Lower lobe of right lung (tissue), 2 donors: ENCODE measurements around the gene SETD5. TPM values are rescaled to one million over a fixed set of nuclear protein-coding genes. Genes with fewer than 3 reads are reported as not detected.

Experiments used
- ATAC-seq, 2 donors: fragments of 200-7000 bp; cut with Tn5 transposase; one replicate each; pipeline ENCODE4 v1.9.1; 2020 to 2022; ENCODE audit warnings: mild to moderate bottlenecking in 2 of 2, moderate library complexity in 2 of 2
- DNase-seq: peaks from one replicate; pipeline ENCODE4 v3.0.0-alpha.2; 2020
- H3K27ac ChIP-seq: fragments of 200-600 bp; one replicate; pipeline ENCODE4 v1.8.0; 2022
- H3K27me3 ChIP-seq: fragments of 200-600 bp; one replicate; pipeline ENCODE4 v1.8.0; 2022; ENCODE audit warnings: low read depth
- H3K36me3 ChIP-seq: fragments of 200-600 bp; one replicate; pipeline ENCODE4 v1.8.0; 2022; ENCODE audit warnings: mild to moderate bottlenecking
- H3K4me1 ChIP-seq: fragments of 200-600 bp; one replicate; pipeline ENCODE4 v1.8.0; 2022
- H3K4me3 ChIP-seq: fragments of 200-600 bp; one replicate; pipeline ENCODE4 v1.8.0; 2022; ENCODE audit warnings: mild to moderate bottlenecking
- H3K9me3 ChIP-seq: fragments of 200-600 bp; one replicate; pipeline ENCODE4 v1.8.0; 2022
- CTCF ChIP-seq: fragments of 200-600 bp; IDR thresholded peaks from one replicate; pipeline ENCODE4 v1.8.0; 2022; ENCODE audit warnings: antibody characterized with exemption, mild to moderate bottlenecking
- intact Hi-C: fragments of 100-400 bp; cut with DNase I; formaldehyde crosslinking; loops from one replicate; pipeline ENCODE4 v1.11.0; 2022
- total RNA-seq: library from RNA; stranded (reverse); fragmentation: NEBNext Ultra II Directional; extraction: Animal tissue kit (Norgen Biotek cat#: 25700); gene quantifications from one replicate; pipeline ENCODE4 v1.2.1, GENCODE V29; 2021
- donor health status: DM: no; HTN: yes; CAD: no; lungs with severe emphysema.

Gene SETD5
- total RNA-seq, 1 donor from 2014 or later: 116 TPM

- TF ChIP-seq CTCF: no peak
- Histone ChIP-seq H3K36me3 (peaks cover 22% of the 10 kb centered on the region), H3K27me3 (no peaks in the 10 kb centered on the region), H3K27ac (peak overlapping the region; percentile 98), H3K9me3 (no peaks in the 10 kb centered on the region), H3K4me3 (peak overlapping the region; percentile 89), H3K4me1 (peaks cover 70% of the 10 kb centered on the region)
- ATAC-seq (no peak), DNase-seq (peak; percentile 56)
- intact Hi-C loops: no loop called here
Observed at GRCh38 chr3:9397906-9398699, 688 bp downstream of the SETD5 start.

GRCh38 chr3:9398700-9399336 is 1.4 kb downstream of the SETD5 start:
- Histone ChIP-seq H3K4me1 (peaks cover 70% of the 10 kb centered on the region), H3K27me3 (no peaks in the 10 kb centered on the region), H3K4me3 (peak overlapping the region; percentile 89), H3K9me3 (no peaks in the 10 kb centered on the region), H3K36me3 (peaks cover 15% of the 10 kb centered on the region), H3K27ac (peak overlapping the region; percentile 98)
- intact Hi-C loops: no loop called here
- no peak for TF ChIP-seq CTCF
- DNase-seq: no peak
- no peak for ATAC-seq

- intact Hi-C loops: no loop called here
- Histone ChIP-seq H3K4me1 (peaks cover 70% of the 10 kb centered on the region), H3K36me3 (peaks cover 10% of the 10 kb centered on the region), H3K9me3 (no peaks in the 10 kb centered on the region), H3K27ac (peak overlapping the region; percentile 98), H3K4me3 (peak overlapping the region; percentile 89), H3K27me3 (no peaks in the 10 kb centered on the region)
- TF ChIP-seq CTCF: no peak
- DNase-seq (no peak), ATAC-seq (no peak)
Observed at GRCh38 chr3:9399337-9399703, 1.9 kb downstream of the SETD5 start.

GRCh38 chr3:9399746-9400145 is 2.3 kb downstream of the SETD5 start:
- TF ChIP-seq CTCF: no peak
- H3K27ac ChIP-seq: peak overlapping the region; percentile 98
- peak overlapping the region; percentile 89 for H3K4me3 ChIP-seq
- peaks cover 70% of the 10 kb centered on the region for H3K4me1 ChIP-seq
- ATAC-seq (no peak), DNase-seq (peak; percentile 63)
- H3K36me3 ChIP-seq: peaks cover 6% of the 10 kb centered on the region
- H3K27me3 ChIP-seq: no peaks in the 10 kb centered on the region
- no peaks in the 10 kb centered on the region for H3K9me3 ChIP-seq
- intact Hi-C loops: no loop called here

GRCh38 chr3:9400616-9401015 is 3.2 kb downstream of the SETD5 start:
- no peak for TF ChIP-seq CTCF
- H3K4me3 ChIP-seq: peak overlapping the region; percentile 89
- H3K9me3 ChIP-seq: no peaks in the 10 kb centered on the region
- H3K27ac ChIP-seq: no peak overlapping the region
- H3K27me3 ChIP-seq: no peaks in the 10 kb centered on the region
- ATAC-seq (no peak), DNase-seq (no peak)
- H3K36me3 ChIP-seq: no peaks in the 10 kb centered on the region
- intact Hi-C loops: no loop called here
- H3K4me1 ChIP-seq: peaks cover 70% of the 10 kb centered on the region
